Heart right ventricle (tissue), 16 donors: Measurements from ENCODE around the gene PDHX. TPM values are rescaled to one million over a fixed set of nuclear protein-coding genes. Genes with fewer than 3 reads are reported as not detected.

Experiments
- ATAC-seq, 8 donors: fragments of 200-7000 bp; cut with Tn5 transposase; one replicate each; pipeline ENCODE4 v1.9.1; 2020; ENCODE audit warnings: mild to moderate bottlenecking in 8 of 8, moderate library complexity in 8 of 8, moderate number of reproducible peaks in 1 of 8
- DNase-seq, 2 donors: peaks; one replicate each; pipeline ENCODE4 v3.0.0-alpha.2; 2020
- H3K27ac ChIP-seq, 10 donors: fragments of 200-600 bp; sonication (generic) in 2 of 10; one replicate each; pipeline versions ENCODE4 v1.5.0 to v1.8.0; 2020 to 2022; ENCODE audit warnings: mild to moderate bottlenecking in 3 of 10
- H3K27me3 ChIP-seq, 7 donors: fragments of 200-600 bp; one replicate each; pipeline ENCODE4 v1.8.0; 2021 to 2022; ENCODE audit warnings: mild to moderate bottlenecking in 2 of 7
- H3K36me3 ChIP-seq, 9 donors: fragments of 200-600 bp; sonication (generic) in 1 of 9; one replicate each; pipeline versions ENCODE4 v1.5.0 to v1.8.0; 2020 to 2022; ENCODE audit warnings: mild to moderate bottlenecking in 2 of 9
- H3K4me1 ChIP-seq, 9 donors: fragments of 200-600 bp; sonication (generic) in 1 of 9; one replicate each; pipeline versions ENCODE4 v1.5.0 to v1.8.0; 2020 to 2022; ENCODE audit warnings: mild to moderate bottlenecking in 4 of 9
- H3K4me3 ChIP-seq, 10 donors: fragments of 200-600 bp; sonication (generic) in 2 of 10; one replicate each; pipeline versions ENCODE4 v1.5.0 to v1.8.0; 2020 to 2022; ENCODE audit warnings: mild to moderate bottlenecking in 7 of 10, moderate library complexity in 2 of 10
- H3K9me3 ChIP-seq, 11 donors: fragments of 200-600 bp in 10 of 11; sonication (generic) in 2 of 11; one replicate each; pipeline versions ENCODE4 v1.5.0 to v1.8.0; 2013 to 2022; ENCODE audit warnings: mild to moderate bottlenecking in 2 of 11, control low read depth in 1 of 11, moderate library complexity in 1 of 11
- WGBS, 2 donors: extraction: QIAGEN DNeasy Blood & Tissue Kit; methylation state at CpG; one replicate each; pipeline ENCODE4 v1.1.7; 2013; ENCODE audit warnings: inconsistent platforms in 1 of 2; 5-methylcytosine and 5-hydroxymethylcytosine counted together
- intact Hi-C, 10 donors: fragments of 100-400 bp; cut with DNase I; formaldehyde crosslinking; loops; one replicate each; pipeline versions ENCODE4 v1.11.1 to v1.14.2; 2022
- polyA plus RNA-seq, 2 donors: library from polyadenylated mRNA; stranded (reverse); fragments of 200-250 nt; gene quantifications; one replicate each; pipeline ENCODE4 v1.2.3, GENCODE V29; 2013
- total RNA-seq, 10 donors: library from RNA; stranded (reverse); fragmentation: NEBNext Ultra II Directional in 3 of 10; extraction: Animal tissue kit (Norgen Biotek cat#: 25700) in 3 of 10; gene quantifications; one replicate each; pipeline versions ENCODE4 v1.2.1 to v1.2.4, GENCODE V29; 2021 to 2023
- TF ChIP-seq, protein P1 (sequence below), 9 donors: fragments of 200-600 bp; sonication (generic) in 2 of 9; IDR thresholded peaks; one replicate each; pipeline versions ENCODE4 v1.5.0 to v1.8.0; 2021 to 2022; ENCODE audit warnings: antibody characterized with exemption in 9 of 9, mild to moderate bottlenecking in 5 of 9, moderate library complexity in 1 of 9
- donor health status: Arrhythmogenic right ventricular cardiomyopathy.
- donor health status: ischemic (EF 13 %, LVEDD 7.1; RV severe dilation, severe dysfunction).
- donor health status: healthy with polysubstance abuse.
- donor health status: DM: no; HTN: yes; CAD: no.
- donor health status: DM: no; HTN: no; CAD: no.
- donor health status: ischemic (EF 25% LVEDD 6.9; RV normal size, moderate dysfunction).
- donor health status: ischemic (EF 25% LVEDD 5.7; RV mildly dilated, moderate dysfunction).
- donor health status: healthy.
- donor health status: DM: yes; HTN: yes; CAD: no.
- donor health status: Ischemic cardiomyopathy.
- donor health status: ischemic (EF 35%, LVEDD 5.7; RV mildly dilated, moderate dysfunction).
- donor health status: nonischemic (EF 11% LVEDD 7.7; RV severe dilation, severe dysfunction).
- donor health status: DM: yes; HTN: yes; CAD: no.
- donor health status: PGD.
- donor health status: ischemic (EF 29% LVEDD 5.4; RV normal size, mild dysfunction).
- donor health status: nonischemic (EF 23%, LVEDD 6.1; RV moderate dilation, normal function).

The PDHX gene
- total and polyA plus RNA-seq, 12 donors: 52.7 to 203 (median 171) TPM

- no peak for ATAC-seq
- TF ChIP-seq, protein P1, sequence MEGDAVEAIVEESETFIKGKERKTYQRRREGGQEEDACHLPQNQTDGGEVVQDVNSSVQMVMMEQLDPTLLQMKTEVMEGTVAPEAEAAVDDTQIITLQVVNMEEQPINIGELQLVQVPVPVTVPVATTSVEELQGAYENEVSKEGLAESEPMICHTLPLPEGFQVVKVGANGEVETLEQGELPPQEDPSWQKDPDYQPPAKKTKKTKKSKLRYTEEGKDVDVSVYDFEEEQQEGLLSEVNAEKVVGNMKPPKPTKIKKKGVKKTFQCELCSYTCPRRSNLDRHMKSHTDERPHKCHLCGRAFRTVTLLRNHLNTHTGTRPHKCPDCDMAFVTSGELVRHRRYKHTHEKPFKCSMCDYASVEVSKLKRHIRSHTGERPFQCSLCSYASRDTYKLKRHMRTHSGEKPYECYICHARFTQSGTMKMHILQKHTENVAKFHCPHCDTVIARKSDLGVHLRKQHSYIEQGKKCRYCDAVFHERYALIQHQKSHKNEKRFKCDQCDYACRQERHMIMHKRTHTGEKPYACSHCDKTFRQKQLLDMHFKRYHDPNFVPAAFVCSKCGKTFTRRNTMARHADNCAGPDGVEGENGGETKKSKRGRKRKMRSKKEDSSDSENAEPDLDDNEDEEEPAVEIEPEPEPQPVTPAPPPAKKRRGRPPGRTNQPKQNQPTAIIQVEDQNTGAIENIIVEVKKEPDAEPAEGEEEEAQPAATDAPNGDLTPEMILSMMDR (IDR thresholded peaks at IDR 0.05): no peak
- 56 to 64% methylated on average over 3 of the region's 3 CpGs for WGBS, 2 donors
Observed at GRCh38 chr11:35009944-35010342, 93.5 kb downstream of the PDHX start.

DNA sequence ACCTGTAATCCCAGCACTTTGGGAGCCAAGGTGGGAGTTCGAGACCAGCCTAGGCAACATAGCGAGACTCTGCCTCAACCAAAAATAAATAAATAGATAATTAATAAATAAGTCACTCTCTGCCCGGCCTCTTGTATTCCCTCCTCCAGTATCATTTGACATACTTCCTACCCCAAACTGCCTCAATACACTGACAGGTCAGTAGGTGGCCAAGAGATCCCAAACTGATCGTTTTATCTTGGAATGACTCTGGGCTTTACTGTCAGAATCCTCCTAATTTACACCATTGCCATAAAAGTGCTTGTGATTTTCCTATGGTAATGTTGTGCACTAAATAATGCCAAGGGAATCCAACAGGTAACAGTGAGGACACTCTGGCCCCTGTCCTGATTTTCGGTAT, 94.2 kb downstream of the PDHX start:
- intact Hi-C loops: no loop called here

More at GRCh38 chr11:35009944-35010342, 93.5 kb downstream of the PDHX start:
- intact Hi-C loops: loop anchor here in 1 of 10 donors (10.0 kb wide), 1 partner anchor 385 kb away; no protein-coding TSS in a partner anchor
- H3K9me3 ChIP-seq: no peaks in the 10 kb centered on the region
- peaks cover 0 to 24% (median 3%) of the 10 kb centered on the region in 9 donors for H3K4me1 ChIP-seq
- DNase-seq: no peak
- H3K27ac ChIP-seq: no peak overlapping the region
- H3K27me3 ChIP-seq: no peaks in the 10 kb centered on the region
- no peaks in the 10 kb centered on the region for H3K36me3 ChIP-seq
- H3K4me3 ChIP-seq: no peak overlapping the region

GRCh38 chr11:35011389-35011788, 95.0 kb downstream of the PDHX start:
- H3K9me3 ChIP-seq: no peaks in the 10 kb centered on the region

More for the DNA sequence above, 94.2 kb downstream of the PDHX start:
- TF ChIP-seq, protein P1 (IDR thresholded peaks at IDR 0.05): no peak
- Histone ChIP-seq H3K9me3 (no peaks in the 10 kb centered on the region), H3K4me3 (no peak overlapping the region), H3K4me1 (peaks cover 0 to 23% (median 3%) of the 10 kb centered on the region in 9 donors), H3K27me3 (no peaks in the 10 kb centered on the region), H3K36me3 (no peaks in the 10 kb centered on the region), H3K27ac (no peak overlapping the region)
- ATAC-seq (no peak), DNase-seq (no peak)
- WGBS, 2 donors: 70 to 75% methylated on average over 5 of the region's 5 CpGs

GRCh38 chr11:35011944-35012343, 95.5 kb downstream of the PDHX start:
- Histone ChIP-seq H3K36me3 (no peaks in the 10 kb centered on the region), H3K9me3 (no peaks in the 10 kb centered on the region), H3K4me3 (no peak overlapping the region), H3K4me1 (peaks cover 0 to 18% (median 3%) of the 10 kb centered on the region in 9 donors), H3K27ac (no peak overlapping the region), H3K27me3 (no peaks in the 10 kb centered on the region)
- no peak for ATAC-seq
- TF ChIP-seq, protein P1 (IDR thresholded peaks at IDR 0.05): no peak
- WGBS, 2 donors: 82 to 100% methylated on average over 2 of the region's 2 CpGs
- DNase-seq: no peak
- intact Hi-C loops: no loop called here

More at GRCh38 chr11:35011389-35011788, 95.0 kb downstream of the PDHX start:
- TF ChIP-seq, protein P1 (IDR thresholded peaks at IDR 0.05): no peak
- Histone ChIP-seq H3K27ac (no peak overlapping the region), H3K36me3 (no peaks in the 10 kb centered on the region), H3K27me3 (no peaks in the 10 kb centered on the region), H3K4me1 (peaks cover 0 to 20% (median 3%) of the 10 kb centered on the region in 9 donors), H3K4me3 (no peak overlapping the region)
- intact Hi-C loops: no loop called here
- 94 to 95% methylated on average over 4 of the region's 4 CpGs for WGBS, 2 donors
- no peak for ATAC-seq
- no peak for DNase-seq
